ENCODE data around the gene SLC17A7. TPM values are rescaled to one million over a fixed set of nuclear protein-coding genes. Genes with fewer than 3 reads are reported as not detected.

The SLC17A7 gene
- total and polyA plus RNA-seq, 9 of the 15 experiments (the other 6 are each of a cell fraction or from before 2014, with no cell fraction given), result 1.1 to 15.7 (median 2.4) TPM

DNA sequence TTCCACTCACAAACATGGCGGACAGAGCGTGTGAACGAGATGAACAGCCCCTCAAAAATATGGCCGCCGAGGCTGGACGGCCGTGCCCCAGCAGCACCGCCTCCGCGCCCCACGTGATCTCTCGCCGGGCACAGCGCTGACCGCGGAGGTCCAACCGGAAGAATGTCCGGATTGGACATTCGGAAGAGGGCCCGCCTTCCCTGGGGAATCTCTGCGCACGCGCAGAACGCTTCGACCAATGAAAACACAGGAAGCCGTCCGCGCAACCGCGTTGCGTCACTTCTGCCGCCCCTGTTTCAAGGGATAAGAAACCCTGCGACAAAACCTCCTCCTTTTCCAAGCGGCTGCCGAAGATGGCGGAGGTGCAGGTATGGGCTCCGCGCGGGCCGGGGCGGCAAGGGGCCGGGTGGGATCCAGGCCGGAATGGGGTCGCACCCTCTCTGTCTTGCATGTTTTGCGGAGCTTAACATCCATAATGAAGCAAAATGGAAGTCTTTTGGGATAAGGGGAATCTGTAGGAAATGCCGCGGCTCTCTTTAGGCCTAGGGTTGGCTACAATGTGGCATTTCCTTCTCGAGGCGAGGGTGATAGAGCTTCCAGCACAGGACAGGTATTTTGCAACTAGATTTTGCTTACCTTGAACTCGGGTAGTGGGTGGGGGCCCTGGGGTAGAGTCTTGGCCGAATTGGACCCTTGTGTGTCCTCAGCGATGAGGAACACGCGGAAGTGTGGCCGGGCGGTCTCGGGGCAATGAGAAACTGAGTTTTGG, 46.1 kb upstream of the SLC17A7 start, which contains the start of gene RPL13A (continued):
- TF ChIP-seq, protein P1, sequence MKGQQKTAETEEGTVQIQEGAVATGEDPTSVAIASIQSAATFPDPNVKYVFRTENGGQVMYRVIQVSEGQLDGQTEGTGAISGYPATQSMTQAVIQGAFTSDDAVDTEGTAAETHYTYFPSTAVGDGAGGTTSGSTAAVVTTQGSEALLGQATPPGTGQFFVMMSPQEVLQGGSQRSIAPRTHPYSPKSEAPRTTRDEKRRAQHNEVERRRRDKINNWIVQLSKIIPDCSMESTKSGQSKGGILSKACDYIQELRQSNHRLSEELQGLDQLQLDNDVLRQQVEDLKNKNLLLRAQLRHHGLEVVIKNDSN (CRISPR knock-in tag; IDR thresholded peaks at IDR 0.05), result peak; percentile 100
- TF ChIP-seq NR4A1 (CRISPR knock-in tag; IDR thresholded peaks at IDR 0.05) (no peak), NR4A1 (tag; IDR thresholded peaks at IDR 0.05) (no peak), RAD51 (IDR thresholded peaks at IDR 0.05; ENCODE audit: borderline replicate concordance, low read depth) (peak; percentile 98), ATF1 (CRISPR knock-in tag; IDR thresholded peaks at IDR 0.05) (peak; percentile 60; the same call in 1 of the 2 replicates), ATF1 (tag; IDR thresholded peaks at IDR 0.05) (peak; percentile 98), ZNF324 (CRISPR knock-in tag; IDR thresholded peaks at IDR 0.05) (no peak), BHLHE40 (IDR thresholded peaks at IDR 0.05; ENCODE audit: low read length) (peak; percentile 67), SMAD4 (CRISPR knock-in tag; conservative IDR thresholded peaks at IDR 0.05) (no peak; the same call in 1 of the 2 replicates), JUND (IDR thresholded peaks at IDR 0.05; ENCODE audit: borderline replicate concordance, low read depth, low read length) (peak; percentile 86), JUND (tag; IDR thresholded peaks at IDR 0.05; ENCODE audit: borderline replicate concordance, low read depth, low read length) (peak; percentile 69; the same call in 1 of the 3 replicates), CEBPG (CRISPR knock-in tag; IDR thresholded peaks at IDR 0.05) (peak; percentile 98), CEBPG (tag; conservative IDR thresholded peaks at IDR 0.05 in 1 of 2, IDR thresholded peaks at IDR 0.05 in 1 of 2) (peak; percentile 98 to 99), EP400 (IDR thresholded peaks at IDR 0.05) (peak; percentile 95), KLF13 (tag; IDR thresholded peaks at IDR 0.05; ENCODE audit: borderline replicate concordance, low read depth) (peak; percentile 75), SIX5 (IDR thresholded peaks at IDR 0.05; ENCODE audit: borderline replicate concordance in 1 of 2, insufficient read depth in 1 of 2, low read depth in 1 of 2, low read length in 2 of 2) (peak; percentile 5 to 38; a peak in 2 of 4 replicates), TRIM28 (IDR thresholded peaks at IDR 0.05) (no peak), SMC3 (conservative IDR thresholded peaks at IDR 0.05; ENCODE audit: insufficient read depth, low read depth, low read length) (no peak), TSC22D4 (tag; IDR thresholded peaks at IDR 0.05) (no peak), ZNF766 (CRISPR knock-in tag; conservative IDR thresholded peaks at IDR 0.05) (peak; percentile 85), MCM2 (IDR thresholded peaks at IDR 0.05; ENCODE audit: low read depth) (no peak), KLF1 (tag; IDR thresholded peaks at IDR 0.05) (peak; percentile 33; the same call in 1 of the 2 replicates), TCF3 (CRISPR knock-in tag; IDR thresholded peaks at IDR 0.05) (no peak), ZNF239 (CRISPR knock-in tag; IDR thresholded peaks at IDR 0.05) (no peak), GABPA (tag; conservative IDR thresholded peaks at IDR 0.05; ENCODE audit: low read depth) (peak; percentile 92), PHF20 (IDR thresholded peaks at IDR 0.05; ENCODE audit: partially characterized antibody) (peak; percentile 57)
- TF ChIP-seq, protein P2, sequence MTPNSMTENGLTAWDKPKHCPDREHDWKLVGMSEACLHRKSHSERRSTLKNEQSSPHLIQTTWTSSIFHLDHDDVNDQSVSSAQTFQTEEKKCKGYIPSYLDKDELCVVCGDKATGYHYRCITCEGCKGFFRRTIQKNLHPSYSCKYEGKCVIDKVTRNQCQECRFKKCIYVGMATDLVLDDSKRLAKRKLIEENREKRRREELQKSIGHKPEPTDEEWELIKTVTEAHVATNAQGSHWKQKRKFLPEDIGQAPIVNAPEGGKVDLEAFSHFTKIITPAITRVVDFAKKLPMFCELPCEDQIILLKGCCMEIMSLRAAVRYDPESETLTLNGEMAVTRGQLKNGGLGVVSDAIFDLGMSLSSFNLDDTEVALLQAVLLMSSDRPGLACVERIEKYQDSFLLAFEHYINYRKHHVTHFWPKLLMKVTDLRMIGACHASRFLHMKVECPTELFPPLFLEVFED (CRISPR knock-in tag; conservative IDR thresholded peaks at IDR 0.05), result peak; percentile 40; the same call in 1 of the 2 replicates
- TF ChIP-seq, protein P3, sequence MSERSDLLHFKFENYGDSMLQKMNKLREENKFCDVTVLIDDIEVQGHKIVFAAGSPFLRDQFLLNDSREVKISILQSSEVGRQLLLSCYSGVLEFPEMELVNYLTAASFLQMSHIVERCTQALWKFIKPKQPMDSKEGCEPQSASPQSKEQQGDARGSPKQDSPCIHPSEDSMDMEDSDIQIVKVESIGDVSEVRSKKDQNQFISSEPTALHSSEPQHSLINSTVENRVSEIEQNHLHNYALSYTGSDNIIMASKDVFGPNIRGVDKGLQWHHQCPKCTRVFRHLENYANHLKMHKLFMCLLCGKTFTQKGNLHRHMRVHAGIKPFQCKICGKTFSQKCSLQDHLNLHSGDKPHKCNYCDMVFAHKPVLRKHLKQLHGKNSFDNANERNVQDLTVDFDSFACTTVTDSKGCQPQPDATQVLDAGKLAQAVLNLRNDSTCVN (CRISPR knock-in tag; IDR thresholded peaks at IDR 0.05), result peak; percentile 52
